C4-2B (cell line): ENCODE measurements around the gene KIF18B.

ENCODE experiments used
- H3K27ac ChIP-seq: fragments of 450-650 bp; 2 replicates; pipeline ENCODE4 v1.5.1; 2017
- ZFX ChIP-seq: fragments of 450-650 bp; IDR thresholded peaks from 2 replicates; pipeline ENCODE4 v1.6.1; 2017
- TF ChIP-seq, protein P1 (sequence below): fragments of 450-650 bp; conservative IDR thresholded peaks from 2 replicates; pipeline ENCODE4 v1.5.1; 2017; ENCODE audit warnings: mild to moderate bottlenecking

Gene KIF18B

DNA sequence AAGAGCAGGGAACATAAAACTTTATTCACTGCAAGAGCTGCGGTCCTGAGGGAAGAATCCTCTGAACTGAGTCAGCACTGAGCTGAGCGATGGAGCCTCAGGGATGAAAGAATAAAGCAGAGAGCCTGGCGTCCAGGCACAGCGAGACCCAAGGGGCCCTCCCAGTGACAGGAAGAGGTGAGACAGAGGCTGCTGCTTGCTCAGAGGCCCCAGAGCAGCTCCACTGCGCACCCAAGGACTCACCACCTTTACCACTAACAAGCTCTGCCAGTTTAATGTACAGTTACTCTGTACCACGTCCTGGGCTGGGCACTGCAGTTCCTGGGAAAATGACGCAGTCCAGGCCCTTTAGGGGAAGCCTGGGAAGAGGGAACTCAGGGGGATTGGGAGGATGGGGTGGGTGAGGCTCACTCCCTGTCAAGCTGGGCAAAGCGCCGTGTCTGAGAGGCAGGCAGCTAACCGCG is 37.9 kb downstream of the KIF18B start:
- TF ChIP-seq, protein P1, sequence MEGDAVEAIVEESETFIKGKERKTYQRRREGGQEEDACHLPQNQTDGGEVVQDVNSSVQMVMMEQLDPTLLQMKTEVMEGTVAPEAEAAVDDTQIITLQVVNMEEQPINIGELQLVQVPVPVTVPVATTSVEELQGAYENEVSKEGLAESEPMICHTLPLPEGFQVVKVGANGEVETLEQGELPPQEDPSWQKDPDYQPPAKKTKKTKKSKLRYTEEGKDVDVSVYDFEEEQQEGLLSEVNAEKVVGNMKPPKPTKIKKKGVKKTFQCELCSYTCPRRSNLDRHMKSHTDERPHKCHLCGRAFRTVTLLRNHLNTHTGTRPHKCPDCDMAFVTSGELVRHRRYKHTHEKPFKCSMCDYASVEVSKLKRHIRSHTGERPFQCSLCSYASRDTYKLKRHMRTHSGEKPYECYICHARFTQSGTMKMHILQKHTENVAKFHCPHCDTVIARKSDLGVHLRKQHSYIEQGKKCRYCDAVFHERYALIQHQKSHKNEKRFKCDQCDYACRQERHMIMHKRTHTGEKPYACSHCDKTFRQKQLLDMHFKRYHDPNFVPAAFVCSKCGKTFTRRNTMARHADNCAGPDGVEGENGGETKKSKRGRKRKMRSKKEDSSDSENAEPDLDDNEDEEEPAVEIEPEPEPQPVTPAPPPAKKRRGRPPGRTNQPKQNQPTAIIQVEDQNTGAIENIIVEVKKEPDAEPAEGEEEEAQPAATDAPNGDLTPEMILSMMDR: no peak
- TF ChIP-seq ZFX: no peak
- H3K27ac ChIP-seq: no peak overlapping the region

DNA sequence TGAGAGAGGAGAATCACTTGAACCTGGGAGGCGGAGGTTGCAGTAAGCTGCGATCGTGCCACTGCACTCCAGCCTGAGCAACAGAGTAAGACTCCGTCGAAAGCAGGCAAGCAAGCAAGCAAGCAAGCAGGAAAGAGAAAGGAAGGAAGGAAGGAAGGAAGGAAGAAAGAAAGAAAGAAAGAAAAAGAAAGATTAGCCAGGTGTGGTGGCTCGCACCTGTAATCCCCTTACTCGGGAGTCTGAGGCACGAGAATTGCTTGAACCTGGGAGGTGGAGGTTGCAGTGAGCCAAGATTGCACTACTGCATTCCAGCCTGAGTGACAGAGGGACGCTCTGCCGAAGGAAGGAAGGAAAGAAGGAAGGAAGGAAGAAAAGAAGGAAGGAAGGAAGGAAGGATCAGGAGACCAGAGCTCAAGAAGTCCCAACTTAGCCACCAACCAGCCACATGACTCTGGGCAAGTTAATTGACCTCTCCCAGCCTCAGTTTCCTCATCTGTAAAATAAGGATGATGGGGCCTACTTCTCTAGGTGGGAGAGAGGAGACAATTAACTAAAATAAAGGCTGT is 38.7 kb downstream of the KIF18B start:
- TF ChIP-seq ZFX: no peak
- TF ChIP-seq, protein P1: no peak
- no peak overlapping the region for H3K27ac ChIP-seq

DNA sequence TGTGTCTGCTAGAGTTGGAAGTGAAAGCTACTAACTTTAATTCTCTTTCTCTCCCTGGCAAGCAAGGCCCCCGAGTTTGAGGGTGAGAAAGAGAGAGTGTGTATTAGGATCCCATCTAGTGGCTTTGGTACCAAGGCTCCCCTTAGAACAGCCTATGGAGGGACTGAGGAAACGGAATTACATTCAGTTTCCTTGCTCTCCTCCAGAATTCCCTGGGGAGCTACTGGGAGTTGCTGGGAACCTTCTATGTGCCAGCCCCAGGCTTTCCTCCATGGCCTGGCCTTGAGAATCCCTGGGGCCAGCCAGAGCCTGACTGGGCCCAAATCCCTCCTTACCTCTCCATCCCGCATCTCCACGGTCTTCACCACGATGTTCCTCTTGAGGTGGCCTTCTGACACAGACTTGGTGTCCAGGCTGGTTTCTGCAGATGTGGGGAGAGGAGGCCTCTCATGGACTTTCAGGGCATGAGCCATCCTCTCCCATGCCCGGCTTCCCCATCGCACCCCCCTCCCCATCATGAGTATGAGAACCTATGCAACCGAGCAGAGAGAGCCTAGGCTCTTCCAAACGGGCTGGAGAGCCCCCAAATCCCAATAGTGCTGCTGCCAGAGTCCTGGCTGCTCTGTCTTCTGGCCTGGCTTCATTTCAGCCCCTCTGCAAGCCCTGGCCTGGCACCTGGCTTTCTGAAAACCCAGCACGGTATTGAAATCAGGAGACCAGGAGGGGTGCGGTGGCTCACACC is 39.7 kb downstream of the KIF18B start:
- H3K27ac ChIP-seq: no peak overlapping the region
- TF ChIP-seq ZFX: no peak
- TF ChIP-seq, protein P1: no peak

DNA sequence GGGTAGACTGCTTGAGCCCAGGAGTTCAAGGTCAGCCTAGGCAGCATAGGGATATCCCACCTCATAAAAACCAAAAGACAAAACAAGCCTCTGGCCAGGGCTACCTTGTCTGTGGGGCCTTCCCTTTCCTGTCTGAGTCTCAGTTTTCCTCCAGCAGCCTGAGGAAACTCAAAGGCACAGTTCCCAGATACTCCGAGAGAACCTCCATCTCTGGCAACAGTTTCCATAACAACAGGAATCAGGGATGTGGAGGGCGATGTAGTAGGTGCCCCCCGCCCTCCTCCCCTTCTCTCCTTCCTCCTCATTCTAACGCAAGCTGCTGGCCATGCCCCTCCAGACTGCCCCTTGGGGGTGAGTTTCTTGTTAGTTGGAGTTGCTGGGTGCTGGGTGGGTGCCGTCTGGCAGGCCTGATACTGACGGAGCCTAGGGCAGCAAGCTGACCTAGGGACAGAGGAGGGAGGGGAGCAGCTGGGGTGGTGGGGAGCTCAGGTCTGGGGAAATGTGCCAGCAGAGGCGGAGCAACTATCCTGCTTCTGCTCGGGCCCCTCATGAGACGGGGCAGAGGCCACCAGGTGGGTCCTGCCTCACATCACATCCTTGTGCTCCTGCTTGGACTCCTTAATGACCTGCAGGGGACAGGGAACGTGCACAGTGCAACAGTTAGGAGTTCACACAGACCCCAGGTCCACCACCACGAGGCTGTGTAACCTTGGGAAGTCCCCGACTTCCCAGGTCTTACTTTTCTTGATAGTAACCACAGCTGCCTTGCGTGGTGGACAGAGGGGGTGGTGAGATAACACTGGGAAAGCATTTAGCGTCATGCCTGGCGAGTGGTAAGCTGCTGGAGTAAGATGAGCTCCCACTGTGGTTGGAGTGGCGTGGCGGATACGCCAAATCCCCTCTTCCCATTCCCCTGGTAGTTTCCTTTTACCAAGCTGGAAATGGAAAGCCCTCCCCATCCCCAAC is 40.5 kb downstream of the KIF18B start:
- TF ChIP-seq, protein P1: no peak
- no peak for TF ChIP-seq ZFX
- H3K27ac ChIP-seq: no peak overlapping the region

DNA sequence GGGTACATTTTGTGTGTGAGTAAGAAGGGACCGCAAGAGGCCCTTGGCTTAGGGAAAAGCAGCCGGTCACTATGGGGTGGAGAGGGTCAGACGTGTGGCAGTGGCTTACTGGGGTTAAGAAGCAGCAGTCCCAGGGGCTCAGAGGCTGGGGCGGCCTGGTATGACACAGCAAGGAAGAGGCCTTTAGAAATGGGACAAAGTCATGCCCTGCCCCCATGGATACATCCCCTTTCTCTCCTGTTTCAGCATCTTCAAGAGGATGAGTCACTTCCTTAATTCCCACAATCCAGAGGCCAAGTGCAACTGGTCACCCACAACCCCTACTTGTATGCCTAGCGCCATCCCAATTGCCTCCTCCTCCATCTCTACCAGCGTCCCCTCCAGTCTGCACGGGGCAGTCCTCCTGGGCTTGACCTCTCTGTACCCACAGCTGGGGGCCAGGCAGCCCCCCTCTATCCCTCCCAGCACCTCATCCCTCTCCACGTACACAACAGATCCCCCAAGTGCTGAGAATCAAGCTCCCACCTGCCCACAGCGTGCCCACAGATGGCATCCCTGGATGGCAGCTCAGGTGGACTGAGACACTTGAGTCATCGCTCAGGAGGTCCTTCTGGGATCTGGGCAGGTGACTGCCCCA is 41.4 kb downstream of the KIF18B start:
- no peak for TF ChIP-seq ZFX
- TF ChIP-seq, protein P1: no peak
- no peak overlapping the region for H3K27ac ChIP-seq

DNA sequence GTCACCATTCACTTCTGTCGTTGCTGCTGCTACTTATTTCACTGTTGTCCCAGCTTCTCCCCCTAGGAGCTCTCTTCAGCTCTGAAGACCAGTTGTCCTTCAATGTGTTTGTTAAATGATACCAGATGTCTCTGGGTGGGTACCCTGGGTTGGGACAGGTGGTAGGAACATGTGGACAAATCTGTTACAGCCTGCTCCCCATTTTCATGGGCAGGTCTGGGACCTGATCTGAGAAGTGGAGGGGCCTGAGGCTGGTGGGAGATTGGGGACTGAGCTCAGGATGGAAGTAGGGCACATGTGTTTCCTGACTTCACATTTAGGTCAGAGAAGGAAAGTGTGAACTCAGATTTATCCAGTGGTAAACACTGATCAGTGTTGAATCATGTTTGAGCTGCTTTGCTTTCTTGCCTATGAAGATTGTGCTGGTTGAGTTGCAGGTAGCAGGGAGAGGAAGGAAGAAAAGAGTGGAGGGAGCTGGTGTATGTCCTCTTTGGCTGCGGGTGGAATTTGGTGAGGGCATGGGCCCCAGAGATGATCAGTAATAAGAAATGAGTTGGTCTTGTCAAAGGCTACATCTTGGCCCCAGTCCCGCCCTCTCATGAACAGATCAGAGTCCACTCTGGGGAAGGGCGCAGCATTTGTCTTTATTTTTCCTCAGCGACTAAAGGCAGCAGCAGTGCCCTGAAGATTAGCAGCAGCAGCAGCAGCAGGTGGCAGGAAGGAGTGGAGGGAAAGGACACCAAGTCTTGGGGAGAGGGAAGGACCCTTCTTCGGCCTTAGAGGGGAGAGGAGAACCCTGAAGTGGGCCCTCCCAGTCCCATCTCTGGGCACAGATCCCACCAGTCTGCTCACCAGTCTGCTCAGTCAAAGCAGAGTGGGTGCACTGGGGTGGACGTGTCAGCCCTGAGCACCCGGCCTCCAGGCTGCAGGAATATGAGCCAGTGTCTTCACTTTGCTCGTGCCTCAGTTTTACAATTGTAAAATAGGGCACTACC is 42.3 kb downstream of the KIF18B start:
- H3K27ac ChIP-seq: no peak overlapping the region
- no peak for TF ChIP-seq ZFX
- TF ChIP-seq, protein P1: no peak
